HG03469 (cell line): ENCODE measurements around the gene NOP10.
A peak's percentile ranks its signal among the peaks of the same experiment; 100 is the strongest.
"Not testable (repeated sequence)": the region's sequence is repeated elsewhere in the genome, so short reads cannot be mapped to it uniquely, and the experiment has no call there.

Experiments
- ATAC-seq: cut with Tn5 transposase; IDR thresholded peaks from one replicate; pipeline ENCODE4 v1.9.1; 2021; ENCODE audit warnings: mild to moderate bottlenecking, moderate library complexity, moderate number of reproducible peaks; ENCODE audit not compliant: unreplicated experiment

NOP10 gene

GRCh38 chr15:34359416-34359815 is 16.5 kb upstream of the NOP10 start:
- no peak for ATAC-seq

GRCh38 chr15:34358948-34359347 is 16.0 kb upstream of the NOP10 start:
- ATAC-seq = no peak

DNA sequence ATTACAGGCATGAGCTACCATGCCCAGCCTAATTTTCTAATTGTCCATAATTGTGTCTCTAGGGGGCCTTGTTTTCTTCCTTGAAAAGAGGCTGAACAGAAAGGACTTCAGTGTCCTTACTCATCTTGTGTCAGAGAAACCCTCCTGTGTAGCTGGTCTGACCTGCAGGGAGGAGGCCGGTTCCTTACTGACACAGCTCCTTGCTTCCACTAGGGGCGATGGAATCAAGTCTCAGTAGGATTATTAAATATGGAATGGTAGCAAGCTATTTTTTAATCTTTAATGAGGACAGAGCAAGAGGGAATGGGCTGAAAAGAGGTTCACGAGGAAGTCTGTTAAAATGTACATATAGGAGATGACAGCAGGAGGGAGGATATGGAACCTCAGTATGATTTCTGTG is 15.4 kb upstream of the NOP10 start:
- ATAC-seq = no peak

DNA sequence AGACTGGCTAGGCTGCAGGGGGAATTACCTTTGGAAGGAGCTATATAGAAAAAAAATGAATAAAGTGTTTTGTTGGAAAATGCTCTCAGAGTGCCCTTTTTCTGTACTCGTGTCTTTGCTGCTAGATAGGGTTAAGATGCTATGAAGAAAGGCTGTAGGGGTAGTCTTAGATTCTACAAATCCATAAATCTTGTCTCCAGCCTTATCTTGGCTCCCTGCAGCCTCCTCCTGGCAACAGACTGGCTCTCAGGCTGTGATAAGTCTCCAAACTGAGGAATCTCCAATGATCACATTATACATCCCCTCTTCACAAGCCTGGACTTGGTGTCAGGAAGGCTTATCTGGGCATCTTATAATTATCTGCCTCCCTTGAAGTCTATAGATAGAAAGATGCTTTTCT is 14.7 kb upstream of the NOP10 start:
- no peak for ATAC-seq

DNA sequence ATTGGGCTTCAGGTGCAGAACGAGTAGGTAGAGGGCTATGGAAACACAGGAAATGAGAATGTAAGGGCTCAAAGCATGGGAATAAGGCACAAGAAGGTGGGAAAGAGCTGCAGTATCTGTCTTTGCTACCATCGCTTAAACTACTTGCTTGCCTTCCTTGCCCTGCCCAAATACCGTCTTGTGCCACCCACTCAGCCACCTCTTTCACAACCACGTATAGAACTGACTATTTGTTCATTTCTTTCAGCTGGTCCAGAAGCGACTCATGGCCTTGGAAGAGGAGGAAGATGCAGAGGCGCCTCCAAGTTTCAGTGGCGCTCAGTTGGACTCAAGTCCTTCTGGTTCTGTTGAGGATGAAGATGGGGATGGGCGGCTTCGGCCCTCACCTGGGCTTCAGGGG is 12.3 kb upstream of the NOP10 start:
- no peak for ATAC-seq

- no peak for ATAC-seq
Measured at GRCh38 chr15:34354286-34354685, 11.3 kb upstream of the NOP10 start.

DNA sequence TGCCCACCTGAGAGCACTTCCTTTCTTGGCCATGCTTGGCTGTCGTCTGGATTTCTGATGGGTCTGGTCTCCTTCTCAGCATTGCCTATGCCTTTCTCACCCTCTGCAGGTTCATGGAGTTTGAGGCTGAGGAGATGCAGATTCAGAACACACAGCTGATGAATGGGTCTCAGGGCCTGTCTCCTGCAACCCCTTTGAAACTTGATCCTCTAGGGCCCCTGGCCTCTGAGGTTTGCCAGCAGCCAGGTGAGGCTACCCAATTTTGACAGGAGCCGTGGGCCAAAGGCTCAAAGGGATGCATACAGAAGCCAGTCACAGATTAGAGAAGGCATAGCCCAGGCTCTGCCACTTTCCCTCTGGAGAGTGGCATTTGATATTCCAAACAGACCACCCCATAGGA is 10.7 kb upstream of the NOP10 start:
- ATAC-seq = no peak

GRCh38 chr15:34352996-34353395 is 10.1 kb upstream of the NOP10 start:
- not testable (repeated sequence) for ATAC-seq

- no peak for ATAC-seq
Measured at GRCh38 chr15:34349769-34350168, 6.8 kb upstream of the NOP10 start.

- ATAC-seq = no peak
Measured at GRCh38 chr15:34348735-34349300, 5.9 kb upstream of the NOP10 start.

DNA sequence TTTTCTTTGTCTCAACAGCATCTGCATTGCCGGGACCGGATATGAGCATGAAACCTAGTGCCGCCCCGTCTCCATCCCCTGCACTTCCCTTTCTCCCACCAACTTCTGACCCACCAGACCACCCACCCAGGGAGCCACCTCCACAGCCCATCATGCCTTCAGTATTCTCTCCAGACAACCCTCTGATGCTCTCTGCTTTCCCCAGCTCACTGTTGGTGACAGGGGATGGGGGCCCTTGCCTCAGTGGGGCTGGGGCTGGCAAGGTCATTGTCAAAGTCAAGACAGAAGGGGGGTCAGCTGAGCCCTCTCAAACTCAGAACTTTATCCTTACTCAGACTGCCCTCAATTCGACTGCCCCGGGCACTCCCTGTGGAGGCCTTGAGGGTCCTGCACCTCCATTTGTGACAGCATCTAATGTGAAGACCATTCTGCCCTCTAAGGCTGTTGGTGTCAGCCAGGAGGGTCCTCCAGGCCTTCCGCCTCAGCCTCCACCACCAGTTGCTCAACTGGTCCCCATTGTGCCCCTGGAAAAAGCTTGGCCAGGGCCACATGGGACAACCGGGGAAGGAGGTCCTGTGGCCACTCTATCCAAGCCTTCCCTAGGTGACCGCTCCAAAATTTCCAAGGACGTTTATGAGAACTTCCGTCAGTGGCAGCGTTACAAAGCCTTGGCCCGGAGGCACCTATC is 5.2 kb upstream of the NOP10 start:
- ATAC-seq = no peak

GRCh38 chr15:34342213-34342736 is 661 bp downstream of the NOP10 start:
- ATAC-seq = not testable (repeated sequence)

DNA sequence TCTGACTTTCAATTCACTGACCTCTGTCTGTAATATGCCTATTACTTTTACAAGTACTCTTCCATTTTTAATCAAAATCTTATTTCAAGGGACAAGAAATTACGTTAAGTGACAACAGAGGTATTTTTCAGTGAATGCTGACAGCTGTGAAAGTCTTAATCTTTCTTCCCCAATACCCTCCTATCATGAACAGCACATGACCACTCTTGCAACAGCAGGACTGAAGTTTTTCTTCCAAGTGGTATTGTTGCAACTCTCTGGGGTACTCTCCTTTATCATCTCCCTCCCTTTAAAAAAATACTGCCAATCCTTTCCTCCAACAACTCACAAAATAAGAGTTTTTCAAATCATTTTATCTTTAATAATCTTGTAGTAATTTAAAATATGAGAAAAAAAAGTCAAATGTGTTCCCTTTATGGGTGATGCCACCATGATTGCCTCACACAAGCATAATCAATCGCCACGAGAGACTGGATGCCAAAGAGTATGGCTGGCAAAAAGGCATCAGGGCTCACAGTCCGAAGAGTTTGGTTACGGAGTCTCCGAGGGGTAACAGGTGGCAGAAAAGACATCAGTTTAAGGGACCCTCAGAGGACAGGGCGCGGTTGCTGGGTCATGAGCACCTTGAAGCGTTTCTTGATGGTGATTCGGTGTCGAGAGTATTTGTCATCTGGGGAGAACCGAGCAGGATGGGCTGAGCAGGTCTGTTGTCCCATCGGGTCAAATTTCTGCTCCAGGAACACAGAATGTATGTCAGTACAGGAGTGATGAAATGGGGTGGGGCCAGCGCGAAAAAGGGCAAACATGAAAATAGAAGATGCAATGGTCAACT is 1.3 kb downstream of the NOP10 start:
- no peak for ATAC-seq

DNA sequence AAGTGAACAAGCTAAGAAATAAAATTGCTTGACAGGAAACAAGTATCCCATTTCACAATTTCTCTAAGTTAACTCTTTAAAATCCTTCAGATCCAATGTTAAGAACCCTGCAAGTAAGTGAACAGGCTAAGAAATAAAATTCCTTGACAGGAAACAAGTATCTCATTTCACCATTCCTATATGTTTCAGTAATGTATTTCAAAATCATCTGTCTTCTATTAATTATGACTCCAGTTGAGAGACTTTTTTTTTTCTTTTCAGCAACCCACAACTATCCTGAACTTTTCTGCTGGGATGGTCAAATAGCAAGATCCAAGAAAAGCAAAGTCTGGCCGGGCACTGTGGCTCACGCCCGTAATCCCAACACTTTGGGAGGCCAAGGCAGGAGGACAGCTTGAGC is 3.0 kb downstream of the NOP10 start:
- no peak for ATAC-seq

DNA sequence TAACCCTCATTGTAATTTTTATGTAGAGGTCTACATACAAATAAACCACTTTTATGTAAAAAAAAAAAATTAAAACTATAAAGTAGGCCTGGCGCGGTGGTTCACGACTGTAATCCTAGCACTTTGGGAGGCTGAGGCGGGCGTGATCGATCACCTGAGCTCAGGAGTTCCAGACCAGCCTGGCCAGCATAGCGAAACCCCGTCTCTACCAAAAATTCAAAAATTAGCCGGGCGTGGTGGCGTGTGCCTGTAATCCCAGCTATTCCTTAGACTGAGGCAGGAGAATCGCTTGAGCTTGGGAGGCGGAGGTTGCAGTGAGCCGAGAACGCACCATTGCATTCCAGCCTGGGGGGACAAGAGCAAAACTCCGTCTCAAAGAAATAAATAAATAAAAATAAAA is 4.6 kb downstream of the NOP10 start:
- ATAC-seq = no peak

GRCh38 chr15:34337557-34338306 is 5.2 kb downstream of the NOP10 start, which contains the start of gene SLC12A6:
Gene SLC12A6, minus strand, starts transcription at chr15:34337781. Its CDS starts 1,101 bp downstream, at chr15:34336680.
- peak; percentile 50 for ATAC-seq

DNA sequence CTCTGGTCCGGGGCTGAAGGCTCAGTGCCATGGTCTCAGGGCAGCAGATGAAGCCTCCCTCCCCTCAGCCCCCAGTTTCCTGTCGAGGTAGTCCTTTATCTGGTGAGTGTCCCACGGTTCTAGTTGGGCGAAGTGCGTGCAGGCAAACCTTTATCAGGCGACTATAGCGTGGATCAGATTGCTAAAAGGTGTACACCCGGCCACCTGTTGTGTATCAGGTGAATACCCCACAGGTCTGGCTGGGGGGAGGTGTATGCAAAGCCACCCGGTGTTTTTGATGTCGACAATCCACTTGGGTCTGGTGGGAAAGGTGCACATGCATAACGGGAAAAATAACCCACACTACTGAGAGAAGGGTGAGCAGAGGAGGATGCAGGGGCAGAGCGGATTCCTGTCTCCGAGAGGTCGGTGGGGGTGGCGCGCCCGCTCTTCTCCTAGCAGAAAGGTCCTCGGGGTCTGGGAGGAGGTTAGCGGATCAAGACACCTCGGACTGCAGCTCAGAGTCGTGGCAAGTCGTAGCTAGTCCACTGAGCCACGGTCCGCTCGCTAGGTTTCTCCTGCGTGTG is 5.9 kb downstream of the NOP10 start:
- no peak for ATAC-seq

GRCh38 chr15:34336231-34336990 is 6.5 kb downstream of the NOP10 start:
- no peak for ATAC-seq

GRCh38 chr15:34335176-34336032 is 7.5 kb downstream of the NOP10 start:
- no peak for ATAC-seq
